ENCODE results near the gene GPHN. TPM values are rescaled to one million over a fixed set of nuclear protein-coding genes. Genes with fewer than 3 reads are reported as not detected.

The GPHN gene
- total and polyA plus RNA-seq, 2 of the 4 experiments (the other 2 are of a cell fraction): 8.0 to 8.1 TPM

- Histone ChIP-seq H3K4me2 (ENCODE audit: low read depth, low read length) (no peak overlapping the region), H2BK5ac (ENCODE audit: low read depth, low read length, poor library complexity, severe bottlenecking) (no peak overlapping the region), H2BK120ac (ENCODE audit: low read depth, low read length) (no peak overlapping the region), H2BK20ac (ENCODE audit: low read depth, low read length) (no peak overlapping the region), H3K27ac (ENCODE audit: insufficient read depth, low read length) (no peak overlapping the region), H3K9me3 (ENCODE audit: control insufficient read depth, insufficient read depth, low read length) (no peaks in the 10 kb centered on the region), H2AK9ac (replicated peaks; ENCODE audit: low read depth, low read length, poor library complexity) (no peak overlapping the region), H4K20me1 (ENCODE audit: insufficient read depth, low read length) (no peaks in the 10 kb centered on the region), H3K4me3 (ENCODE audit: insufficient read depth, low read depth, low read length) (no peak overlapping the region), H3K18ac (ENCODE audit: low read depth, low read length) (no peak overlapping the region), H2BK15ac (ENCODE audit: low read depth, low read length) (no peak overlapping the region), H3K14ac (replicated peaks; ENCODE audit: low read depth, low read length) (no peak overlapping the region), H3K4ac (ENCODE audit: low read depth, low read length) (no peak overlapping the region), H3K79me1 (ENCODE audit: low read depth in 1 of 2, low read length in 2 of 2) (no peaks in the 10 kb centered on the region), H3K9me1 (ENCODE audit: insufficient read depth, low read length) (no peaks in the 10 kb centered on the region), H3K9ac (ENCODE audit: low read depth, low read length) (no peak overlapping the region), H4K5ac (ENCODE audit: low read depth, low read length) (no peak overlapping the region), H3K56ac (ENCODE audit: extremely low read depth, insufficient read depth, low read length) (no peak overlapping the region), H4K91ac (ENCODE audit: insufficient read depth, low read depth, low read length) (no peak overlapping the region), H2AFZ (replicated peaks; ENCODE audit: low read length, poor library complexity) (no peak overlapping the region), H3K4me1 (ENCODE audit: control insufficient read depth, insufficient read depth, low read length) (no peaks in the 10 kb centered on the region), H3K27me3 (ENCODE audit: control insufficient read depth, insufficient read depth, low read length) (no peaks in the 10 kb centered on the region), H4K8ac (ENCODE audit: low read depth in 2 of 2, low read length in 2 of 2) (no peak overlapping the region), H2AK5ac (ENCODE audit: low read depth, low read length) (no peak overlapping the region), H3K36me3 (ENCODE audit: control insufficient read depth, insufficient read depth, low read length) (no peaks in the 10 kb centered on the region), H3K23ac (ENCODE audit: low read depth, low read length) (no peak overlapping the region)
- no TSS peak for BruUV-seq (replicated peaks)
- in situ Hi-C loops (cut with MboI; ENCODE audit: low sequenced_read_pairs): no loop called here
- intact Hi-C loops (cut with micrococcal nuclease): no loop called here
- DNase-seq (no peak), ATAC-seq (ENCODE audit: low read depth) (no peak)
- CTCF ChIA-PET: no interaction called here
- no peak for TF ChIP-seq MAFK (IDR thresholded peaks at IDR 0.05; ENCODE audit: low read depth, low read length)
- TF ChIP-seq CEBPB (IDR thresholded peaks at IDR 0.05; ENCODE audit: low read depth, low read length): no peak
- TF ChIP-seq SMC3 (IDR thresholded peaks at IDR 0.05; ENCODE audit: low read depth, low read length): no peak
- TF ChIP-seq CTCF (conservative IDR thresholded peaks at IDR 0.05; ENCODE audit: low read depth, low read length): no peak
- TF ChIP-seq NFE2L2 (IDR thresholded peaks at IDR 0.05; ENCODE audit: low read depth, low read length): no peak
- TF ChIP-seq ELK1 (IDR thresholded peaks at IDR 0.05; ENCODE audit: borderline replicate concordance, low read depth, low read length): no peak
- no peak for TF ChIP-seq RCOR1 (IDR thresholded peaks at IDR 0.05; ENCODE audit: insufficient replicate concordance, low read length)
- TF ChIP-seq MXI1 (IDR thresholded peaks at IDR 0.05; ENCODE audit: borderline replicate concordance, low read depth, low read length): no peak
- no peak for TF ChIP-seq USF2 (IDR thresholded peaks at IDR 0.05; ENCODE audit: low read depth, low read length)
- TF ChIP-seq POLR2A (IDR thresholded peaks at IDR 0.05; ENCODE audit: low read depth, low read length): no peak
- TF ChIP-seq MAZ (IDR thresholded peaks at IDR 0.05; ENCODE audit: borderline replicate concordance, low read depth, low read length): no peak
- no peak for TF ChIP-seq FOS (IDR thresholded peaks at IDR 0.05; ENCODE audit: low read depth, low read length)
- no peak for TF ChIP-seq RFX5 (IDR thresholded peaks at IDR 0.05; ENCODE audit: low read depth, low read length)
- TF ChIP-seq BHLHE40 (IDR thresholded peaks at IDR 0.05; ENCODE audit: low read depth, low read length): no peak
- no peak for TF ChIP-seq CHD1 (IDR thresholded peaks at IDR 0.05; ENCODE audit: low read depth, low read length)
- TF ChIP-seq RAD21 (IDR thresholded peaks at IDR 0.05; ENCODE audit: low read length): no peak
- WGBS, 2 experiments (ENCODE audit: extremely low coverage in 2 of 2, insufficient read length in 1 of 2): no CpG with 5 or more reads among the region's 1 CpG
- dilution Hi-C loops (cut with HindIII; ENCODE audit: low sequenced_read_pairs, unreplicated experiment): no loop called here
- POLR2A ChIA-PET (ENCODE audit: unreplicated experiment): no interaction called here
Measured at GRCh38 chr14:66831173-66831572, 323.2 kb downstream of the GPHN start.
